NCI-H1930 (cell line): Measurements from ENCODE around the gene BCR.
"Not testable (repeated sequence)": the region's sequence is repeated elsewhere in the genome, so short reads cannot be mapped to it uniquely, and the experiment has no call there.

Source experiments
- DNase-seq, 2 experiments: peaks; one replicate each; lab custom pipeline; 2025; lab: John Stamatoyannopoulos, UW

The BCR gene

GRCh38 chr22:23180301-23180892 is at the start of gene BCR:
Gene BCR (plus strand): TSS chr22:23180509. CDS start chr22:23180961, 452 bp downstream.
- DNase-seq = peak; percentile 48 to 66

- DNase-seq = no peak
These were observed 49.6 kb upstream of the BCR start for GRCh38 chr22:23130697-23131096.

DNA sequence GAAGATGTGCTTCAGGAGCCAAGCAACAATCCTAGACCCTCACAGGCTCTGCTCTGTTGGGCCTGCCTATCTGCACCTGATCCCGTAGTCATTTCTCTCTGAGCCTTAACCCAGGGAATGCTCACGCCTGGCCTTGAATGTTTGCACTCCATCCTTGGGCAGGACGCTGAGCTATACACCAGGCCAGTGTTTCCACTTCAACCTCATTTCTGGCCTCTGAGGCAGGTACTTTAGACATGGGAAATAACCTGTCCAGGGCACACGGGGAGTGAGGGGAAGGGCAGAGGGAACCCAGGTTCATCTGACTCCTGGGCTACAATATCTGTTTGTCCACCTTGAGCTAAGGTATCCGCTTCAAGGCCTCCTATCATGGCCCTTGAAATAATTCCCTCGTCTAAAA is 48.4 kb upstream of the BCR start:
- no peak for DNase-seq

DNA sequence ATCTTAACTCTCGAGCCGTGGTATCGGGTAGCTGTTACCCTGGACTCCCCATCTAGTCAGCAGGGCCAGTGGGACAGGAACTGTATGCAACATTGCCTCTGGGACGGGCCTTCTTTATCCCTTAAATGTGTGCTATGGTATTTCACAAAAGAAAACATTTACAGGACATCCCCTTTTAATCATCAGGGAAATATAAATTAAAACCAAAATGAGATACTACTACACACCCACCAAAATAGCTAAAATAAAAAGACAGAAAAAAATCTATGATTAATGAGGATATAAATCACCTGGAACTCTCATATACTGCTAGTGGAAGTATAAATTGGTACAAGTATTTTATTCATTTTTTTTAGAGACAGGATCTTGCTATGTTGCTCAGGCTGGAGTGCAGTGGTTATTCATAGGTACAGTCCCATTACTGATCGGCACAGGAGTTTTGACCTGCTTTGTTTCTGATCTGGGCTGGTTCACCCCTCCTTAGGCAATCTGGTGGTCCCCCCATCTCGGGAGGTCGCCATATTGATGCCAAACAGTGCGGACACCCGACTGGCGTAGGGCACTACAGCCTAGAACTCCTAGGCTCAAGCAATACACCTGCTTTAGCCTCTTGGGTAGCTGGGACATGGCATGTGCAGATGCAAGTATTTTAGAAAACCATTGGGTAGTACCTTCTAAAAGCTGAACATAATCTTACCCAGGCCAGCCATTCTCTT is 47.8 kb upstream of the BCR start:
- DNase-seq = no peak

GRCh38 chr22:23133922-23134321 is 46.4 kb upstream of the BCR start:
- DNase-seq = no peak

DNA sequence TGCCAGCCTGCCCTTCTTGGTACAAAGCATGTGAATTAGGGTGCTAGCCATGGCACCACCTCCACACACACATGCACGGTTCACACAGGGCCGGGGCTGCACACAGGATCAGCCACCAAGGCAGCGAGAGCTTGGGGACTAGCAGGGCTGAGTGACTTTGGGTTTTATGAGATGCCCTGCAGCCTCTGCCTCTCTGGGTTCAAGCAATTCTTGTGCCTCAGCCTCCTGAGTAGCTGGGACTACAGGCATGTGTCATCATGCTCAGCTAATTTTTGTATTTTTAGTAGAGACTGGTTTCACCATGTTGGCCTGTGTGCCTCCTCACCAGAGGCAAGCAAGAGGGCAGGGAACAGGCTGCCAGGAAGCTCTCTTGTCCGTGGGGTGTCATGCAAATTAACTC is 43.3 kb upstream of the BCR start:
- DNase-seq = not testable (repeated sequence)

DNA sequence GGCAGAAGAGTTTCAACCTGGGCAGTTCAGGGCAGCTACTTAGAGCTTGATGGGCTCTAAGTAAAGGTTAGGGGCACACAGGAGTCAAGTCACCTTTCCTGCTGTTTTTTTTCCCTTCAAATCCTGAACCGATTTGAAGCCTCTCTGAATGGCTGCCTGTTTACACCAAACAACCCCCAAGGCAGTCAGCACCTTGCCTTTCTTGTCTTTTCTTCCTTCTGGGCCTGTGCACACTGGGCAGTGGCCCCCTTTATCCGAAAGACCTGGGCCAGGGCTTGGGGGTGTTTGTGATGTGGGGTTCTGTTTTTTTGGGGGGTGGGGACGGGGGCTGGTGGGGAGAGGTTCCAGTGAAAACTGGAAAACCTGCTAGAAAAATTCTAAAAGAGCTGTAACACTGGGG is 42.8 kb upstream of the BCR start:
- DNase-seq = no peak

- no peak for DNase-seq
These were observed 42.3 kb upstream of the BCR start for GRCh38 chr22:23137905-23138561.

DNA sequence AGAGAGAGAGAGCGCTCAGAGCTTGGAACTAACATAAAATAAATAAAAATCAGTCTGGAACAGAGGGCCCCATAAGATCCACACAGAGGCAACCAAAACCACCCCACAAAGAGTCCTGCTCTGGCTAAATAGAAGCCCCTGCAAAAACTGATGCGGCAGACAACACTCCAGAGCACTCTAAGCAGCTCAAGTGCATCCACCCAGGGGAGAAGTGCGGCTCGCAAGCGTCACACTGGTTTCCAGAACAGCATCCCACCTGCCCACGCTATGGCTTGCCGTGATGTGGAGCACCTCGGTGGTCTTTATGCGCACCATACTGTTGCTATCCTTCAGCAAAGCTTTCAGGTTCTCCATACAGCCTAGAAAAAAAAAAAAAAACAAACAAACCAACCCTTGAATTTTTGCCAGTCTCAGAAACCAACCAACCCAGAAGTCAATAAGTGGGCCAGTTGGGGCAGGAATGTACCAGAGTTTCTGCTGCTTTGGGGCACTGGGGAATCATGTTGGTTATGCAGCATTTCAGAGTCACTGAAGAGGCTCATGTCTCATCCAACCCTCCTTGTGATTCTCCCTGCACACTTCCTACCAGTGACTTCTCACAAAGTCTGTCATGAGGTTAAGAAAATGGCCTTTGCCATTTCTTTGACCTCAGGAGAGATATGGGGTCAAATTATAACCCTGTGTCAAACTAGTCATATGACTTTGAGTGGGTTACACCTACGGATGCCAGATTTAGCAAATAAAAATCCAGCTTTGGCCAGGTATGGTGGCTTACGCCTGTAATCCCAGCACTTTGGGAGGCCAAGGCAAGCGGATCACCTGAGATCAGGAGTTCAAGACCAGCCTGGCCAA is 41.5 kb upstream of the BCR start:
- DNase-seq = no peak

GRCh38 chr22:23140385-23140784 is 39.9 kb upstream of the BCR start:
- no peak for DNase-seq

DNA sequence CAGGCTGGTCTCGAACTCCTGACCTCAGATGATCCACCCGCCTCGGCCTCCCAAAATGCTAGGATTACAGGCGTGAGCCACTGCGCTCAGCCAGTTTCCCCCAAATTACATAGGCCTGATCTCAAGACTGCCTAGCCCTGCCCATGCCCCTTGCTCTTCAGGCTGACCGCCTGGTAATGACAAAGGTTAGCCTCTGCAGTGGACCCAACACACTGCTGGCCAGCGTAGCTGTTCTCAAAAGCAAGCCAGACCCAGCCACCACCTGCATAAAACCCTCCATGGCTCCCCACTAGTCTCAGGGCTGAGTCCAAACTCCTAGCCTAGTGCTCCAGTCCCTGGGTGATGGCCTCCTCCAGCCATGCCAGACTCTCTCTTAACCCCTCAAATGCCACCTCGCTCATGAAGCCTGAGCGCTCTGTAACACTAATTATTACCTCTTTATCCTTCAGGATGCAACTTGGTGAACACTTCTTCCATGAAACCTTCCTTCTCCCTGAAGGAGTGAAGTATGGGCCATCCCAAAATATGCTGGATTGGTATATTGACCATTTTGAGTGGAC is 37.7 kb upstream of the BCR start:
- no peak for DNase-seq

- DNase-seq = no peak
These were observed 37.2 kb upstream of the BCR start for GRCh38 chr22:23143119-23143518.

GRCh38 chr22:23144432-23144831 is 35.9 kb upstream of the BCR start:
- DNase-seq = no peak

DNA sequence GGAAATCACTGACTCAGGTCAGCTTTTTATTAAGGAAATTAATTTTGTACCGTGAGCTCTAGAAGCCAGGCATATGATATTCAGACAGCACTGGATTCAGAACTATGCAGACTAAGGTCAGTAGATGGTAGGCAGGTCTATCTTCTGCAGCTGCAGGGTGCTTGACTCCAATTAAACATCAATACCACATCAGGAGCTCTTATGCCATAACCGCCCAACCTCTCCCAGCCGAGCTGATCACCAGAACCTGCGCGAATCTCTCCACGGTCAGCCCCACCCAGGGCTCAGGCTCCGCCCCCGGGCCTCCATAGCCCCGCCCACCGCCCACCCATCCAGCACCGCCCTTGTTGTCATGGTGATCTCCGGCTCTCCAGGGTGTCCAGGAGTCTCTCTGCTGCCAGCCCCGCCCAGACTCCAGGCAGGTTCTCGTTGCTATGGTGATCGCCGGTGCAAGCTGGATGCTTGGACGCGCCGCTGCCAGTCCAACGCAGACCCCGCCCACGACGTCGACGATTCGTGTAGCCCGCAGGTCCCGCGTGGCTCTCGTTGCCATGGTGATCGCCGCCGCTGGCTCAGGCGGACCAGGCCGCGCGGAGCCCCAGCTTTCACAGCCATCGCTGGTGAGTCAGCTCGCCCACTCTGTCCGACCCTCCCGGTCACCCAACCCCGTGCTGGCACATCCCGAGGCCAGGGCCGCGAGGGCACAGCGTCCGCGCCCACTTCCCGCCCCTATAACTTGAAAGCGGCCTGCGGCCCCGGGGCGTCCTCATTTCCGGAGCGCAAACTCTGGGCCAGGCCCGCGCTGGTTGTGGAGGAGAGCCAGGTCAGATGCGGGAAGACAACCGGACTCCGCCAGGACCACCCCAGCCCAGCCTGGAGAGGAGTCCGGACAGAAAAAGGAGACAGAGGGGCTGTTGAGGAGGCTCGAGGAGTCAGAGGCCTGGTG is 35.1 kb upstream of the BCR start, which contains the start of gene RAB36:
Gene RAB36, plus strand, starts transcription at position 546 of the 946 bp plus-strand sequence. CDS start 1,140 bp downstream, outside the sequence.
- DNase-seq = peak; percentile 99

DNA sequence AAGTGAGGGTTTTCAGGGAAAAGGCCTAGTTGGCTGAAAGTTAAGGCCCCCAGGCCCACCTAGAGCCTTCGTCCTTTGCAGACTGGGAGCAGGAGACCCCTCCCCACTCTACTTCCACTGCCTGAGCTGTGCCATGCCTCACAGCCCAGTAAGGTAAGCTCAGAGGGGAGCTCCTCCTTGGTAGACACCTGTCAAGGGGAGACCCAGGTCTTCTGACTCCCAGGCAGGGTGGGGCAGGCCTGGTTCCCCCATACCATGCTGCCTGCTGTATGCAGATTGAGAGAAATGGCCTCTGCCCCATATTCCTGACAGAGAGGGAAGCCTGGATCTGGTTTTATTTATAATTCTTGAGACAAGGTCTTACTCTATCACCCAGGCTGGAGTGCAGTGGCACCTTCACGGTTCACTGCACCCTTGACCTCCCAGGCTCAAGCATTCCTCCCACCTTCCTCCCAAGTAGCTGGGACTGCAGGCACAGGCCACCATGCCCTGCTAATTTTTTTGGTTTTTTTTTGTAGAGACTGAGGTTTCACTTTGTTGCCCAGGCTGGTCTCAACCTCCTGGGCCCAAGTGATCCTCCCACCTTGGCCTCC is 34.3 kb upstream of the BCR start:
- no peak for DNase-seq

- DNase-seq = no peak
These were observed 33.7 kb upstream of the BCR start for GRCh38 chr22:23146478-23147205.

DNA sequence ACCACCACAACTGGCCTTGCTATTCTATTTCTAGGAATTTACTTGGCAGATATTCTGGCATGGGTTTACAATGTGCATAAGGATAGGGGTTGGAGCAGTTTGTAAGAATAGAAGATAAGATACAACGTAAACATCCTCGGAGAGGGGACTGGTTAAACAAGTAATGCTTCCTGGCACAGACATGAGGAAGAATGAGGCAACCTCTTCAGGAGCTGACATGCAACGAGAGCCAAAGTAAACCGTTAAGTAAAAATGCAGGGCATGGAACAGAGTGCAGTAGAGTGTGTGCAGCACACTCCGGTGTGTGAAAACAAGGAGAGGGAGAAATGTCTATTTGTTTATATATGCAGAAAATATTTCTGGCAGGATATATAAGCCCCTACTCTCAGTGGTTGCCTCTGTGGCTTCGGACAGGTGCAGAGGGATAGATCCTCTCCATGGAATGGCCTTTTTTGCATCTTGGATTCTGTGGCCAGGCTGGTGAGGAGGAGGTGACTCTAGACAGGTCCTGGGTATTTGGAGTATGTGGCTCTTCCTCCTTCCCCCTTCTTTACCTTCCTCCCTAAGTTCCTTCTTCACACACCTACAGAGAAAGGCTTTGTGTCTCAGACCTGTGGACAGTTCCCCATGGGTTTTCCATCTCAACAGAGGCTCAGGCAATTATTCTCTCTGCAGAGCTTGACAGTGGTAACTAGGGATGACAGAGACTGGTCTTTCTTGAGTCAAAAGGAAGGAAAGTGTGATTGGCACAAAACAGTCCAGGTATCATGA is 32.5 kb upstream of the BCR start:
- no peak for DNase-seq

- no peak for DNase-seq
These were observed 30.5 kb upstream of the BCR start for GRCh38 chr22:23149743-23150238.

DNA sequence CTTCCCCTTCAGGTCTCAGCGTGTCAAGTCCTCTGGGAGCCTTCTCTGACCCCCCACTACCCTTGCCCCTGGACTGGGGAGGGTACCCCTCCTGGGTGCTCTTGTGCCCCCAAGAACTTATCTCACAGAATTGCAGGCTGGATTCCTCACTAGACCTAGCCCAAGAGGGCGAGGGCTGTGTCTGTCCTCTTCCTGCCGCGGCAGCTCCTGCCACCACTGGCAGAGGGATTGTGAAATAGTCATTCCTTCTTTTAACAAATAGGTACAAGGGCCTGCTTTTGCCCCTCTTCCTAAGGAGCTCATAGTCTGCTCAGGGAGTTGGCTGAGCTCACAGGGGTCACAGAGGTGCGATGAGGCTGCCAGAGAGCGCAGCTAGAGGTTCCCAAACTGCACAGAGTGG is 29.5 kb upstream of the BCR start:
- no peak for DNase-seq
